Measurements from ENCODE around the gene CDH26. TPM values are rescaled to one million over a fixed set of nuclear protein-coding genes. Genes with fewer than 3 reads are reported as not detected.

Gene CDH26
- total and polyA plus RNA-seq, 2 donors = 1.8 to 14.7 TPM

DNA sequence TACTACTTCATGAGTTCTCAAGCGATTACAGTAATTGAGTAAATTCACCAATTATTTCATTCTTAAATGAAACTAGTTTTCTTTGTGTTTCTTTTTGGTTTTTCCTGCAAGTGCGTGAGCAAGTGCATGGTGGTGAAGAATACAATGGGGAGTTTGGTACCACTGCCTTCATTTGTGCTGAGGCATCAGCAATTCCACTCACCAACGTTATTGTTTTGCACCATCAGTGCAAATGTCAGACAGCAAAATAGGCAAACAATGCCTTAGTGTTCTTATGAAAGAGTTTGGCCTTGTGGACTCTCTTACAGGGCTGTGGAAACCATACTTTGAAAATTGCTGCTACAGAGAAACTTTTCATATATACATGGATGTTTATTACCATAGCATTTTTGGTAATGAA lies 8.2 kb downstream of the CDH26 start:
- no peaks in the 10 kb centered on the region for H3K36me3 ChIP-seq (ENCODE audit: control insufficient read depth in 2 of 2, insufficient read depth in 2 of 2, low read length in 1 of 2)
- WGBS = 95% methylated on average over 3 of the region's 3 CpGs
- DNase-seq (ENCODE audit: low read depth in 6 of 9, low spot score in 9 of 9) = no peak
- no peaks in the 10 kb centered on the region for H3K4me1 ChIP-seq (ENCODE audit: control insufficient read depth in 2 of 2, insufficient read depth in 2 of 2, low read length in 2 of 2)
- no peaks in the 10 kb centered on the region for H3K9me3 ChIP-seq (ENCODE audit: control insufficient read depth in 2 of 2, insufficient read depth in 1 of 2, low read length in 1 of 2)
- H3K27me3 ChIP-seq (ENCODE audit: control insufficient read depth in 2 of 2, insufficient read depth in 1 of 2, low read length in 1 of 2) = no peaks in the 10 kb centered on the region
- no peak overlapping the region for H3K4me3 ChIP-seq (ENCODE audit: low read length in 2 of 2)
- H3K27ac ChIP-seq (ENCODE audit: low read depth in 1 of 2, low read length in 1 of 2) = no peak overlapping the region

DNA sequence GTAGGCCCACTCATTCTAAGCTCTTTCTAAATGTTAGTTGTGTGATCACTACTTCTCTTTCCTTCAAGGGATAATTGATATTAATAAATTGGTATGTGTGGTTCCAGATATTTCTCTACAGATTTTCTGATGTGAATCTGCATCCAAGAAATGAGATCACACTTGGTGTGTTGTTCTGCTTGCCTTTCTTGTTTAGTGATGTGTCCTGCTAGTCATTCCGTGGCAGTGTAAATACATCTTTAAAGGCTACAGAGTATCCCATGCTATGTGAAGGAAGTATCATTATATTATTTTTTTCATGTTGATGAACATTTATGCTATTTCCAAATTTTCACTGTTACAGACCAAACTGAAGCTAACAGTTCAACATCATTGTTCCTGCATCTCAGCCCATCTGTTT lies 13.2 kb downstream of the CDH26 start:
- Histone ChIP-seq H3K27me3 (ENCODE audit: control insufficient read depth in 2 of 2, insufficient read depth in 1 of 2, low read length in 1 of 2) (no peaks in the 10 kb centered on the region), H3K9me3 (ENCODE audit: control insufficient read depth in 2 of 2, insufficient read depth in 1 of 2, low read length in 1 of 2) (no peaks in the 10 kb centered on the region), H3K27ac (ENCODE audit: low read depth in 1 of 2, low read length in 1 of 2) (no peak overlapping the region), H3K4me3 (ENCODE audit: low read length in 2 of 2) (no peak overlapping the region), H3K4me1 (ENCODE audit: control insufficient read depth in 2 of 2, insufficient read depth in 2 of 2, low read length in 2 of 2) (no peaks in the 10 kb centered on the region), H3K36me3 (ENCODE audit: control insufficient read depth in 2 of 2, insufficient read depth in 2 of 2, low read length in 1 of 2) (no peaks in the 10 kb centered on the region)
- DNase-seq (ENCODE audit: low read depth in 6 of 9, low spot score in 9 of 9) = no peak
- WGBS = 98% methylated on average over 1 of the region's 1 CpG

GRCh38 chr20:59972037-59972801 lies 14.0 kb downstream of the CDH26 start:
- no peak for DNase-seq (ENCODE audit: low read depth in 6 of 9, low spot score in 9 of 9)
- no peak overlapping the region for H3K4me3 ChIP-seq (ENCODE audit: low read length in 2 of 2)
- H3K9me3 ChIP-seq (ENCODE audit: control insufficient read depth in 2 of 2, insufficient read depth in 1 of 2, low read length in 1 of 2) = no peaks in the 10 kb centered on the region
- H3K27ac ChIP-seq (ENCODE audit: low read depth in 1 of 2, low read length in 1 of 2) = no peak overlapping the region
- no peaks in the 10 kb centered on the region for H3K36me3 ChIP-seq (ENCODE audit: control insufficient read depth in 2 of 2, insufficient read depth in 2 of 2, low read length in 1 of 2)
- WGBS = 93% methylated on average over 12 of the region's 12 CpGs
- H3K27me3 ChIP-seq (ENCODE audit: control insufficient read depth in 2 of 2, insufficient read depth in 1 of 2, low read length in 1 of 2) = no peaks in the 10 kb centered on the region
- H3K4me1 ChIP-seq (ENCODE audit: control insufficient read depth in 2 of 2, insufficient read depth in 2 of 2, low read length in 2 of 2) = no peaks in the 10 kb centered on the region

- Histone ChIP-seq H3K27ac (ENCODE audit: low read depth in 1 of 2, low read length in 1 of 2) (no peak overlapping the region), H3K27me3 (ENCODE audit: control insufficient read depth in 2 of 2, insufficient read depth in 1 of 2, low read length in 1 of 2) (no peaks in the 10 kb centered on the region), H3K4me1 (ENCODE audit: control insufficient read depth in 2 of 2, insufficient read depth in 2 of 2, low read length in 2 of 2) (no peaks in the 10 kb centered on the region), H3K36me3 (ENCODE audit: control insufficient read depth in 2 of 2, insufficient read depth in 2 of 2, low read length in 1 of 2) (no peaks in the 10 kb centered on the region), H3K4me3 (ENCODE audit: low read length in 2 of 2) (no peak overlapping the region), H3K9me3 (ENCODE audit: control insufficient read depth in 2 of 2, insufficient read depth in 1 of 2, low read length in 1 of 2) (no peaks in the 10 kb centered on the region)
- 93% methylated on average over 6 of the region's 6 CpGs for WGBS
- DNase-seq (ENCODE audit: low read depth in 6 of 9, low spot score in 9 of 9) = no peak
These were observed 18.0 kb downstream of the CDH26 start for GRCh38 chr20:59976156-59976782.

DNA sequence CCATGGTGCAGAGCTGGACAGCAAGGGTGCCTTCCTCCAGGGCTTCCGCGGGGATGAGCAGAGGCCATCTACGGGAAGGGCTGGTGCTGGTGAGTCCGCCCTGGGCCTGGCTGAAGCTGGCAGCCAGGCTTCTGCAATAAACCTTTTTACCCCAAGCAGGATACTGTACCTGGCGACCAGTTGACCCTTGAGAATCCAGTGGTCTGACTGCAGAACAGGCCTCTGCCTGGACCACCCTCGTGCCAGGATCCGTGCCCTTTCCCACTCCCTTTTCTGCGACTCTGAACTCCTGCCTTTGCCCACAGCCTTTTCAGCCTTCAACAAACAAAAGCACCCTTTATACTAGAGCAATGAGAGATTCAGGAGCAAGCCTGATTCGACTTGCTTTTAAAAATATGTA lies 18.9 kb downstream of the CDH26 start:
- Histone ChIP-seq H3K27me3 (ENCODE audit: control insufficient read depth in 2 of 2, insufficient read depth in 1 of 2, low read length in 1 of 2) (no peaks in the 10 kb centered on the region), H3K36me3 (ENCODE audit: control insufficient read depth in 2 of 2, insufficient read depth in 2 of 2, low read length in 1 of 2) (no peaks in the 10 kb centered on the region), H3K4me1 (ENCODE audit: control insufficient read depth in 2 of 2, insufficient read depth in 2 of 2, low read length in 2 of 2) (no peaks in the 10 kb centered on the region), H3K4me3 (ENCODE audit: low read length in 2 of 2) (no peak overlapping the region), H3K27ac (ENCODE audit: low read depth in 1 of 2, low read length in 1 of 2) (no peak overlapping the region), H3K9me3 (ENCODE audit: control insufficient read depth in 2 of 2, insufficient read depth in 1 of 2, low read length in 1 of 2) (no peaks in the 10 kb centered on the region)
- WGBS = 96% methylated on average over 9 of the region's 9 CpGs
- DNase-seq (ENCODE audit: low read depth in 6 of 9, low spot score in 9 of 9) = no peak

- H3K4me1 ChIP-seq (ENCODE audit: control insufficient read depth in 2 of 2, insufficient read depth in 2 of 2, low read length in 2 of 2) = peaks cover 0 to 8% of the 10 kb centered on the region in 2 donors
- WGBS = 98% methylated on average over 9 of the region's 9 CpGs
These were observed 24.9 kb downstream of the CDH26 start for GRCh38 chr20:59983076-59983475.

GRCh38 chr20:59984541-59984940 lies 26.3 kb downstream of the CDH26 start:
- Histone ChIP-seq H3K4me1 (ENCODE audit: control insufficient read depth in 2 of 2, insufficient read depth in 2 of 2, low read length in 2 of 2) (peaks cover 0 to 8% of the 10 kb centered on the region in 2 donors), H3K4me3 (ENCODE audit: low read length in 2 of 2) (no peak overlapping the region), H3K27ac (ENCODE audit: low read depth in 1 of 2, low read length in 1 of 2) (no peak overlapping the region), H3K36me3 (ENCODE audit: control insufficient read depth in 2 of 2, insufficient read depth in 2 of 2, low read length in 1 of 2) (no peaks in the 10 kb centered on the region), H3K9me3 (ENCODE audit: control insufficient read depth in 2 of 2, insufficient read depth in 1 of 2, low read length in 1 of 2) (no peaks in the 10 kb centered on the region), H3K27me3 (ENCODE audit: control insufficient read depth in 2 of 2, insufficient read depth in 1 of 2, low read length in 1 of 2) (no peaks in the 10 kb centered on the region)
- no peak for DNase-seq (ENCODE audit: low read depth in 6 of 9, low spot score in 9 of 9)
- WGBS = 15% methylated on average over 4 of the region's 4 CpGs

More at GRCh38 chr20:59983076-59983475, 24.9 kb downstream of the CDH26 start:
- no peaks in the 10 kb centered on the region for H3K27me3 ChIP-seq (ENCODE audit: control insufficient read depth in 2 of 2, insufficient read depth in 1 of 2, low read length in 1 of 2)
- no peak for DNase-seq (ENCODE audit: low read depth in 6 of 9, low spot score in 9 of 9)
- H3K36me3 ChIP-seq (ENCODE audit: control insufficient read depth in 2 of 2, insufficient read depth in 2 of 2, low read length in 1 of 2) = no peaks in the 10 kb centered on the region
- no peak overlapping the region for H3K4me3 ChIP-seq (ENCODE audit: low read length in 2 of 2)
- no peak overlapping the region for H3K27ac ChIP-seq (ENCODE audit: low read depth in 1 of 2, low read length in 1 of 2)
- no peaks in the 10 kb centered on the region for H3K9me3 ChIP-seq (ENCODE audit: control insufficient read depth in 2 of 2, insufficient read depth in 1 of 2, low read length in 1 of 2)

DNA sequence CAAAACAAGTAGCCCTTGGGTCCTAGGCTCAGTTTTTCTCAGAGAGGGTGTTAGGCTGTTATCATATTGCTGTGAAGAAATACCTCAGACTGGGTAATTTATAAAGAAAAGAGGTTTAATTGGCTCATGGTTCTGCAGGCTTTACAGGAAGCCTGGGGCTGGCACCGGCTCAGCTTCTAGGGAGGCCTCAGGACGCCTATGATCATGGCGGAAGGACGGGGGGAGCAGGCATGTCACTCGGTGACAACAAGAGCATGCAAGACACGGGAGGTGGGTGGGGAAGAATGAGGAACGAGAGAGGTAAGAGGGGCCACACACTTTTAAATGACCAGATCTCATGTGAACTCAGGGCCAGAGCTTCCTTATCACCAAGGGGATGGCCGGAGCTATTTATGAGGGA lies 26.9 kb downstream of the CDH26 start:
- 77% methylated on average over 8 of the region's 8 CpGs for WGBS

GRCh38 chr20:59985864-59986263 lies 27.6 kb downstream of the CDH26 start:
- H3K27ac ChIP-seq (ENCODE audit: low read depth in 1 of 2, low read length in 1 of 2) = peak overlapping the region in 1 of 2 donors; percentile 19
- peaks cover 0 to 8% of the 10 kb centered on the region in 2 donors for H3K4me1 ChIP-seq (ENCODE audit: control insufficient read depth in 2 of 2, insufficient read depth in 2 of 2, low read length in 2 of 2)
- H3K9me3 ChIP-seq (ENCODE audit: control insufficient read depth in 2 of 2, insufficient read depth in 1 of 2, low read length in 1 of 2) = no peaks in the 10 kb centered on the region
- H3K4me3 ChIP-seq (ENCODE audit: low read length in 2 of 2) = no peak overlapping the region
- H3K36me3 ChIP-seq (ENCODE audit: control insufficient read depth in 2 of 2, insufficient read depth in 2 of 2, low read length in 1 of 2) = no peaks in the 10 kb centered on the region
- DNase-seq (ENCODE audit: low read depth in 6 of 9, low spot score in 9 of 9) = no peak
- 86% methylated on average over 3 of the region's 3 CpGs for WGBS
- H3K27me3 ChIP-seq (ENCODE audit: control insufficient read depth in 2 of 2, insufficient read depth in 1 of 2, low read length in 1 of 2) = no peaks in the 10 kb centered on the region

More for the DNA sequence above, 26.9 kb downstream of the CDH26 start:
- H3K4me3 ChIP-seq (ENCODE audit: low read length in 2 of 2) = no peak overlapping the region
- no peak for DNase-seq (ENCODE audit: low read depth in 6 of 9, low spot score in 9 of 9)
- H3K27ac ChIP-seq (ENCODE audit: low read depth in 1 of 2, low read length in 1 of 2) = peak overlapping the region in 1 of 2 donors; percentile 17
- H3K9me3 ChIP-seq (ENCODE audit: control insufficient read depth in 2 of 2, insufficient read depth in 1 of 2, low read length in 1 of 2) = no peaks in the 10 kb centered on the region
- peaks cover 0 to 8% of the 10 kb centered on the region in 2 donors for H3K4me1 ChIP-seq (ENCODE audit: control insufficient read depth in 2 of 2, insufficient read depth in 2 of 2, low read length in 2 of 2)
- no peaks in the 10 kb centered on the region for H3K36me3 ChIP-seq (ENCODE audit: control insufficient read depth in 2 of 2, insufficient read depth in 2 of 2, low read length in 1 of 2)
- H3K27me3 ChIP-seq (ENCODE audit: control insufficient read depth in 2 of 2, insufficient read depth in 1 of 2, low read length in 1 of 2) = no peaks in the 10 kb centered on the region

Data from thymus (tissue), 11 donors.